Nephron progenitor cell (in vitro differentiated cells): ENCODE measurements around the gene NPPC.
"Not testable (repeated sequence)": the region's sequence is repeated elsewhere in the genome, so short reads cannot be mapped to it uniquely, and the experiment has no call there.

ENCODE experiments used
- DNase-seq: peaks from one replicate; pipeline ENCODE4 v3.0.0; 2021
- H3K27ac Mint-ChIP-seq: 2 replicates; pipeline ENCODE4 v1.8.0; 2021; ENCODE audit warnings: mild to moderate bottlenecking, moderate library complexity, mixed read lengths
- H3K27me3 Mint-ChIP-seq: 2 replicates; pipeline ENCODE4 v1.8.0; 2021; ENCODE audit warnings: mild to moderate bottlenecking, low read depth, mixed read lengths; ENCODE audit not compliant: poor library complexity
- H3K36me3 Mint-ChIP-seq: 2 replicates; pipeline ENCODE4 v1.8.0; 2021; ENCODE audit warnings: low read depth, mixed read lengths
- H3K4me1 Mint-ChIP-seq: 2 replicates; pipeline ENCODE4 v1.8.0; 2021; ENCODE audit warnings: mixed read lengths
- H3K4me3 Mint-ChIP-seq: 2 replicates; pipeline ENCODE4 v1.8.0; 2021; ENCODE audit warnings: mild to moderate bottlenecking, moderate library complexity, mixed read lengths
- H3K9me3 Mint-ChIP-seq: 2 replicates; pipeline ENCODE4 v1.8.0; 2021; ENCODE audit warnings: mild to moderate bottlenecking, moderate library complexity, mixed read lengths
- TF ChIP-seq, protein P1 (sequence below): fragments of 200-600 bp; sonication (generic); IDR thresholded peaks from 2 replicates; pipeline ENCODE4 v1.5.0; 2021; ENCODE audit warnings: antibody characterized with exemption

NPPC gene

DNA sequence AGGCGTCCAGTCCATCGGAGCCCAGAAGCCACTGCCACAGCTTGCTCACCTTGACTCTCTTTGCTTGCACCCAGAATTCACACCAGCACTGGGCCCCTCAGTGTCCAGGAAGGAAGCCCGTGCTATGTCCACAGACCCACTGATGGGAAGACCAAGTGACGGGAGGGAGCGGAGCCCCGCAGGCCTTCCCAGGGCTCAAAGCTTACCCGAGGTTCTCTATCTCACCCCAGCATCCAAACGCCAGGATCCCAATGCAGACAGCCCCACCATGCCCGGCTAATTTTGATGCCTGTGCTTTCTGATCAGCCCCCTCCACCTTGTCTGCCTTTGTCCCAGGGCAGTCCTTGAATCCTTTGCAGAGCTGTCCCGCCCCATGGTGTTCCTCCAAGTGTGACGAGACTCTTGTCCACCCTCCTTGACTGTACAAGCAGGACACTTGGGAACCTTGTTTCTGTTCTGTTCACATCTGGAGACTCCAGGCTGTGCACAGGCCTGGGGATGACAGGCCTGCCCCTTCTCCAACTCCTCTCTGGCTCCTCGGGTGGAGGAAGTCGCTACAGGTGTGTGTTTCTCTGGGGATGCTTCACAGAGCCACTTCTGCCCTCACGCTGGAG, 12.0 kb downstream of the NPPC start:
- H3K27me3 Mint-ChIP-seq: peaks cover 20% of the 10 kb centered on the region
- no peak overlapping the region for H3K27ac Mint-ChIP-seq
- TF ChIP-seq, protein P1, sequence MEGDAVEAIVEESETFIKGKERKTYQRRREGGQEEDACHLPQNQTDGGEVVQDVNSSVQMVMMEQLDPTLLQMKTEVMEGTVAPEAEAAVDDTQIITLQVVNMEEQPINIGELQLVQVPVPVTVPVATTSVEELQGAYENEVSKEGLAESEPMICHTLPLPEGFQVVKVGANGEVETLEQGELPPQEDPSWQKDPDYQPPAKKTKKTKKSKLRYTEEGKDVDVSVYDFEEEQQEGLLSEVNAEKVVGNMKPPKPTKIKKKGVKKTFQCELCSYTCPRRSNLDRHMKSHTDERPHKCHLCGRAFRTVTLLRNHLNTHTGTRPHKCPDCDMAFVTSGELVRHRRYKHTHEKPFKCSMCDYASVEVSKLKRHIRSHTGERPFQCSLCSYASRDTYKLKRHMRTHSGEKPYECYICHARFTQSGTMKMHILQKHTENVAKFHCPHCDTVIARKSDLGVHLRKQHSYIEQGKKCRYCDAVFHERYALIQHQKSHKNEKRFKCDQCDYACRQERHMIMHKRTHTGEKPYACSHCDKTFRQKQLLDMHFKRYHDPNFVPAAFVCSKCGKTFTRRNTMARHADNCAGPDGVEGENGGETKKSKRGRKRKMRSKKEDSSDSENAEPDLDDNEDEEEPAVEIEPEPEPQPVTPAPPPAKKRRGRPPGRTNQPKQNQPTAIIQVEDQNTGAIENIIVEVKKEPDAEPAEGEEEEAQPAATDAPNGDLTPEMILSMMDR: no peak
- no peak overlapping the region for H3K4me3 Mint-ChIP-seq
- no peaks in the 10 kb centered on the region for H3K9me3 Mint-ChIP-seq
- no peaks in the 10 kb centered on the region for H3K36me3 Mint-ChIP-seq
- H3K4me1 Mint-ChIP-seq: peaks cover 10% of the 10 kb centered on the region
- DNase-seq: no peak

DNA sequence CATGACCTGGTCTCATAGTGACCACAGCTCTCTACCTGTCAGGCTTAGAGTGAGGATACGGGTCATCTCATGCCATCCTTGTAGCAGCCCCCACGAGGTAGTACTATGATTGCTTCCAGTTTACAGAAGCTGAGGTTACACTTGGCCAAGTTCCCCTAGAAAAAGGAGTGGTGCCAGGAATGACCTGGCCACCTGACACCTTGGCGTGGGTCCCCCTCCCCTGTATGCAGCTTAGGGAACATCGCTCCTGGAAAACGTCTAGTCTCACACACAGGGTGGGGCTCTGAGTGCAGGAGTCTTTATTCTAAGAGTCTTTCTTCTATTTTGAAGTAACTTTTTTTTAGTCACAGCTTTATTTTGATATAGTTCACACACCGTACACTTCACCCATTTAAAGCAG, 14.8 kb downstream of the NPPC start:
- Mint-ChIP-seq H3K4me3 (no peak overlapping the region), H3K9me3 (no peaks in the 10 kb centered on the region), H3K27me3 (peaks cover 15% of the 10 kb centered on the region), H3K36me3 (no peaks in the 10 kb centered on the region), H3K4me1 (peaks cover 10% of the 10 kb centered on the region), H3K27ac (no peak overlapping the region)
- TF ChIP-seq, protein P1: no peak
- no peak for DNase-seq

DNA sequence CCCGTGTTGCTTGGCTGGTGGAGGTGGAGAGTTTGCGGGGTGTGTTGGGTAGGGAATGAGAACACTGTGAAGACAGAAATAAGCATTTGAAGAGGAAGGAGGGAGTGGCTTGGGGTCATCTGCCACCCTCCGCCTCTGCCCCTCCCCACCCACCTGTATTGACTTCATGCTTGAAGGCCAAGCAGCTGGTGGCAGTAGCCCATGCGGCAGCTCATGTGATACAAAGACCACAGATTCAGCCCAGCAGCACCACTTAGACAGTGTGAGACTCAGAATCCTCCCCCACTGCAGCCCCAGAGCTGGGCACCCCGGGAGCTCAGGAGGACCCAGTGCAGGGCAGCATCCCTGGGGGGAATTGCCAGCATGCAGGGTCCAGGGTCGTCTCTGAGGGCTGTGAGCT, 15.4 kb downstream of the NPPC start:
- no peak overlapping the region for H3K27ac Mint-ChIP-seq
- DNase-seq: no peak
- peaks cover 15% of the 10 kb centered on the region for H3K27me3 Mint-ChIP-seq
- H3K4me3 Mint-ChIP-seq: no peak overlapping the region
- TF ChIP-seq, protein P1: no peak
- H3K9me3 Mint-ChIP-seq: no peaks in the 10 kb centered on the region
- peaks cover 10% of the 10 kb centered on the region for H3K4me1 Mint-ChIP-seq
- no peaks in the 10 kb centered on the region for H3K36me3 Mint-ChIP-seq

DNA sequence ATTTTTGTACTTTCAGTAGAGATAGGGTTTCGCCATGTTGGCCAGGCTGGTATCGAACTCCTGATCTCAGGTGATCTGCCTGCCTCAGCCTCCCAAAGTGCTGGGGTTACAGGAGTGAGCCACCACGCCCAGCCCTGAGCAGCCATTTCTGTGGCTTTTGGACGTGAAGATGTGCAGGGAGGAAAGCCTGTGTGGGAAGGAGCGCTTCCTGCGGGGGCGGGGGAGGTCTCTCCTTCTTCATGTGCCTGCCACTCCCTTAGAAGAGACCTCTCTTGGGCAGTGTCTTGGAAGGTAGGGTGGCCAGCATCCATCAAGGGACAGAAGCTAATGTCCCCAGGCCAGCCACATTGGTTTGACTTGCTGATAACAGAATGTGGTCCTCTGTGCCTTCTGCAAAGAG, 16.0 kb downstream of the NPPC start:
- not testable (repeated sequence) for DNase-seq, H3K9me3 Mint-ChIP-seq, H3K27ac Mint-ChIP-seq, H3K4me1 Mint-ChIP-seq, H3K4me3 Mint-ChIP-seq, H3K36me3 Mint-ChIP-seq
- peaks cover 13% of the 10 kb centered on the region for H3K27me3 Mint-ChIP-seq

DNA sequence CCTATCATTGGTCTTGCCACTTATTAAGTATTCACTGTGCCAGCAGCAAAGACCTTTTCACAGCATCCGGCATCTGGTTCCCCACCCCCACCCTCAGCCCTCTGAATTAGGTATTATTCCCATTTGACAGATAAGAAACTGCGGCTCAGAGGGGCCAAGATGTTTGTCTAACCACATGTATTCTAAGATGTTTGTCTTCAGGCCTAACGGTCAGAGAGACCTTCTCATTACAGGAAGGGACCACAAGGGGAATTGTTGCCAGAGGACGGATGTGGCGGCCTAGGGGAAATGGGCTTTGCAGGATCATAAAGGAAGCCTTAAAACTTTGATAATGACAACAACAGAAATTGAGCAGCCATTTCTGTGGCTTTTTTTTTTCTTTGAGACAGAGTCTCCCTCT, 16.6 kb downstream of the NPPC start:
- Mint-ChIP-seq H3K27me3 (peaks cover 8% of the 10 kb centered on the region), H3K4me1 (peaks cover 11% of the 10 kb centered on the region), H3K27ac (no peak overlapping the region), H3K4me3 (no peak overlapping the region), H3K36me3 (no peaks in the 10 kb centered on the region), H3K9me3 (no peaks in the 10 kb centered on the region)
- DNase-seq: no peak
- TF ChIP-seq, protein P1: no peak

DNA sequence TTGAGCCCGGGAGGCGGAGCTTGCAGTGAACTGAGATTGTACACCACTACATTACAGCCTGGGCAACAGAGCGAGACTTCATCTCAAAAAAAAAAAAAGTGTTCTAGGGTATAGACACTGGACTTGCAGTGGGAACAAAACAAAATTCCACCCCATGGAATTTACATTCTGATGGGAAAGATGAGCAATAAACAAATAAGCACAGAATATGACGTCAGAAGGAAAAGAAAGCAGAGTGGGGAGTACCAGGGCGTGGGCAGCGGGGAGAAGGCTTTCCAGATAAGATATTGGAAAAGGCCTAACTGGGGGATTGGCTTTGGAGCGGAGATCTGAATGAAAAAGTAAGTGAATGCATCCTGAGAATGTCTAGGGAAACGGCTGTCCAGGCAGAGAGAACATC, 17.6 kb downstream of the NPPC start:
- peaks cover 5% of the 10 kb centered on the region for H3K27me3 Mint-ChIP-seq
- H3K27ac Mint-ChIP-seq: no peak overlapping the region
- TF ChIP-seq, protein P1: no peak
- no peak for DNase-seq
- no peaks in the 10 kb centered on the region for H3K9me3 Mint-ChIP-seq
- H3K4me3 Mint-ChIP-seq: no peak overlapping the region
- peaks cover 5% of the 10 kb centered on the region for H3K4me1 Mint-ChIP-seq
- no peaks in the 10 kb centered on the region for H3K36me3 Mint-ChIP-seq
